HG02798 (cell line): ENCODE data around the gene UBE2E2.

Experiments
- ATAC-seq: cut with Tn5 transposase; IDR thresholded peaks from one replicate; pipeline ENCODE4 v1.9.1; 2021; ENCODE audit warnings: mild to moderate bottlenecking; ENCODE audit not compliant: unreplicated experiment, poor library complexity

Gene UBE2E2

DNA sequence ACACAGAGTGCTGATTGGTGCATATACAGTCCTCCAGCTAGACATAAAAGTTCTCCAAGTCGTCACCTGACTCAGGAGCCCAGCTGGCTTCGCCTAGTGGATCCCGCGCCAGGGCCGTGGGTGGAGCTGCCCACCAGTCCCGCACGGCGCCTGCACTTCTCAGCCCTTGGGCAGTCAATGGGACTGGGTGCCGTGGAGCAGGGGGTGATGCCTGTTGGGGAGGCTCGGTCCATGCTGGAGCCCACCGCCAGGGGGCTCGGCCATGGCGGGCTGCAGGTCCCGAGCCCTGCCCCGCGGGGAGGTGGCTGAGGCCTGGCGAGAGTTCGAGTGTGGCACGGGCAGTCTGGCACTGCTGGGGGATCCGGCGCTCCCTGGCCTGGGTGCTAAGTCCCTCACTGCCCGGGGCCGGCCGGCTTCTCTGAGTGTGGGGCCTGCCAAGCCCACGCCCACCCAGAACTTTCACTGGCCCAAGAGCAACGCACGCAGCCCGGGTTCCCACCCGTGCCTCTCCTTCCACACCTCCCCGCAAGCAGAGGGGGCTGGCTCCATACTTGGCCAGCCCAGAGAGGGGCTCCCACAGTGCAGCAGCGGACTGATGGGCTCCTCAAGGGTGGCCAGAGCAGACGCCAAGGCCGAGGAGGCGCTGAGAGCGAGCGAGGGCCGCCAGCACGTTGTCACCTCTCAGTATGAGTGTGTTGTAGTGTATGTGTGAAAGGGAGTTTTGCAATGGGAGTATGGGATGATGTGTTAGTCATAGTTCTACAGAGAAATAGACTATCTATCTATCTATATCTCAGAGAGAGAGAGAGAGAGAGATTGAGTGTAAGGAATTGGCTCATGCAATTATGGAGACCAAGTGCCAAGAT lies 69.0 kb downstream of the UBE2E2 start:
- ATAC-seq, result no peak

DNA sequence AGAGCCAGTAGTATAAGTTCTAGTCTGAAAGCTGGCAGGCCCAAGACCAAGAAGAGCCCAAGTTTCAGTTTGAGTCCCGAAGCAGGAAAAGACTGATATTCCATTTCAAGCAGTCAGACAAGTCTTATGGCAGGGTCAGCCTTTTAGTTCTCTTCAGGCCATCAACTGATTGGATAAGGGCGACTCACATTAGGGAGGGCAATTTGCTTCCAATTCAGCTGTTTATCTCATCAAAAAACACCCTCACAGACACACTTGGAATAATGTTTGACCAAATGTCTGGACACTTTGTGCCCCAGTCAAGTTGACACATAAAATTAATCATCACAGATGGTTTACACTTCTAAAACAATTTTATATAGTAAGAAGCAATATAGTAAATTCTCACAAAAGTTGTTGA lies 69.7 kb downstream of the UBE2E2 start:
- ATAC-seq, result no peak

DNA sequence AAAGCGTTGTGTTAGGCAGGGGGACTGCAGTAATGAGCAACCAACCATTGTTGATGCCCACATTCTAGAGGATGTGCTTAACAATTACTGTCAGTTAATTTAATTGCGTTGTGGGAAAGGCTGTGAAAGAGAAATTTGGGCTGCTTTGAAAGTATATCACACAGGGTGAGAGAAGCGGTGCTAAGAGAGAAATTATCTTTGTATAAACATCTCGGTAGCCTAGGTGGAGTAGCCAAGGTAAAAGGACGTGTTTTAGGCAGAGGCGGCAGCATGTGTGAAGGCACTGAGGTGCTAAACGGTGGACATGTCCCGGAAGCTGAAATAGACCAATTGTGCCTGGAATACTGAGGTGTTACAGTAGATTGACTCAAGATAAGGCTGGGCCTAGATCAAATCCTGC lies 71.9 kb downstream of the UBE2E2 start:
- ATAC-seq, result no peak

DNA sequence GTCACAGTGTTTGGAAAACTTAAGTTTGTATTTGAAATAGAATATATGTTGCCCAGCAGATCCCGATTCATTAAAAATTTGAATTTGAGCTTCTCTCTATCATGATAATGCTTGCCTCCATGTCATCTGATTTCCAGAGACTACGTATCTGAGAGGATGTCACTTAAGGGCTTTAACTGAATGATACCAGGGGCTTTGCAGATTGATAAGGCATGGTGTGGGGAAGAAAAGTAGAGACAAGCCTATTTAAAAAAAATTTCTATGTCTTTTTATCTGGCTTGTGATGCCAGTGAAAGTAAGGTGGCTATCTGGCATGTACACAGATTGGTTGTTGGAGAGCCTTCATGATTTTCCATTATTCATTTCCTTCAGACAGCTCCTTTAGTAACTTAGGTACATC lies 72.7 kb downstream of the UBE2E2 start:
- ATAC-seq, result no peak

DNA sequence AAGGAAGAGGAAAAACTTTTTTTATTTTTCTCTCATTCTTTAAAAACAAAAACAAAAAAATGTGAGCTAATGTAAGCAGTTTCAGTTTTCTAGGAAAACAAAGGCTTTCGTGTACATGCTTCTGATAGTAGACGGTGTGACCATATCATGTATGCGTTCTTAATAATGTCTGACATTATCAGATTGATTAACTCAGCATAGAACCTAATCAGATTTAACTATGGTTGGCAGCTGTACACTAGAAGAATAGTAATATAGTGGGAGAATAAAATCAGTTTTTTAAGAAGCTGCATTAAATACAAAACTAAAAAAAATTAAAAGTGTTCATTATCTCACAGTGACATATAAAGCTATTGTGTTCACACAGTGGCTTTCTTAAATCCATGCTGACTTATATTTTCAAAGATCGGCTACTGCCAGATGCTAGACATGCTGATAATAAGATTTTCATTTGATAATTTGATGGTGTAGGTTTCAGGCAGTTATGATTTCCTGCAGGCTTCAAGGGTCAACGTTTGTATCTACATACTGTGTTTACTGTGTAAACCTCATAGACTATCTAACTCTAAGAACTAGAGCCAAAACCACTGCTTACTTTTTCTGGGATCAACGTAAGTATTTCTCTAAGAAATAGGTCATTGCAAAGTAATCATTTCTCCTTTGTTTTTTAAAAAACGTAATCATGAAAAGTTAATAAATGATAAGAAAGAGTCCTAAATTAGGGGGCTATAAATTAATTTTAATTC lies 74.0 kb downstream of the UBE2E2 start:
- ATAC-seq, result no peak

DNA sequence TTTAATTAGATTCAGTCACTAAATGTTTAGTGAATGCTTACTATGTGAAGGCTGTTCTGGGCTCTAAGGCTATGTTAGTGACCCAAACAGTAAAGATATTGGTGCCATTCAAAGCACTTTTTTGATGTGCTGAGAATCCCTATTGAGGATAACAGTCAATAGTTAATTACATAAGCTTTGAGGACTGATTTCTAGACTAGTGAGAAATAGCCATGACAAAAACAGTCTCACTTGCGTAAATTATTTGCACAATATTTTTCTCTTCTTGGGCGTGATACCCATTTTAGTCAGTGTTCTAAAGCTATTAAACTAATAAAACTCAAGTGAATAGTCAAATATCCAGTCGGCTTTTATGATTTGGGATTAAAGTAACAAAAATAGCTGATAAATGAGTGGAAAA lies 74.6 kb downstream of the UBE2E2 start:
- ATAC-seq, result no peak

DNA sequence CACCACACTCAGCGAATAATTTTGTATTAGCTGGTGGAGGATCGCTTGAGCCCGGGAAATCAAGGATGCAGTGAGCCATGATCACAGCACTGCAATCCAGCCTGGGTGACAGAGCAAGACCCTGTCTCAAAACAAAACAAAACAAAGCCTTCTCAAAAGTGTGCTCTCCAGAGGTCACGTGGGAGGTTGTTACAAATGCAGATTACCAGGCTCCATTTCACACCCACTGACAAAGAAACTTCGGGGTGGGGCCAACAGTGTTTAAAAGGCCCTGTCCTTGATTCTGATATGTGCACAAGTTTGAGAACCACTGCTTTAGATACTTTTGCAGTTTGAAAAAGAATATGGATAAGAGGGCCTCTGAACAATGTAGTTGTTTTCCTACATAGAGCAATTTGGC lies 80.5 kb downstream of the UBE2E2 start:
- no peak for ATAC-seq

DNA sequence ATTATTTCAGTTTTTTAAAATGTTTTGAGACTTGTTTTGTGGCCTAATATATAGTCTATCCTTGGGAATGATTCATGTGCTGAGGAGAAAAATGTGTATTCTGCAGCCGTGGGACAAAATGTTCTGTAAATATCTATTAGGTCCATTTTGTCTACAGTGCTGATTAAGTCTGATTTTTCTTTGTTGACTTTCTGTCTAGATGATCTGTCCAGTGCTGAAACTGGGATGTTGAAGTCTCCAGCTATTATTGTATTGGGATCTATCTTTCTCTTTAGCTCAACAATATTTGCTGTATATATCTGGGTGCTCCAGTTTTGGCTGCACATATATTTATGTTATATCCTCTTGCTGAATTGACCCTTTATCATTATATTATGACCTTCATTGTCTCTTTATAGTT lies 85.2 kb downstream of the UBE2E2 start:
- no peak for ATAC-seq

DNA sequence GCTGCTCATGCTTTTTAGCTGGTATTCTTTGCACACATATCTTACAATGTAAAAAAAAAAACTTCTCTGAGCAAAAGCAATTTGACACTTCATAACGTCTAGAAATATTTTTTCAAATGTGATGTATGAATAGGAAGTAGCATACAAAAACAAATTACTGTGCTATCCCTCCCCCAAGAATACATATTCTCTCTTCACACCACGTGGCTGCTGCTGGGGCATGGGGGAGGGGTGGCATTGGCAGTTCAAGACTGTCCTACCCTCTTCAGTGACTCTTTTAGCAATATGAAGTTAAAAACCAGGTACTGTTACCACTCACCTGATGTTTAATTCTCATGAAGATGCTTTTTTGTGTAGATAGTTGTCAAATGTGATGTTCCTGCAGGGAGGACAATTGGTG lies 85.6 kb downstream of the UBE2E2 start:
- ATAC-seq, result no peak

DNA sequence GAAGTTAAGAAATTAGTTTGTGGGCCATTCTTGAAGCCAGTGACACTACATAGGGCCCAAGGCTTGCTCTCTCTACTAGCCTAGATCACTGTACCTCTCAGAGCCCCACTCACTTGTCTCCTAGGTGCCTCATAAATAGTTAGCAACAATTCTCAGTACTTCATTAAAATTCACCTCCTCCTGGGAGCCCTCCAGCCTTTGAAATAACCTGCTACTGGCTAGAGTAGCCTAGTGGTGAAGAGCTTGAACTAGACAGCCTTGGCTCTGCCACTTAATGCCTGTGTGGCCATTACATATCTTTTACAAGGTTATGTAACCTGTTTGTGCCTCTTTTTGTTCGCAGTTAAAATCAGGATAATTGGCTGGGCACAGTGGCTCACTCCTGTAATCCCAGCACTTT lies 89.3 kb downstream of the UBE2E2 start:
- no peak for ATAC-seq

DNA sequence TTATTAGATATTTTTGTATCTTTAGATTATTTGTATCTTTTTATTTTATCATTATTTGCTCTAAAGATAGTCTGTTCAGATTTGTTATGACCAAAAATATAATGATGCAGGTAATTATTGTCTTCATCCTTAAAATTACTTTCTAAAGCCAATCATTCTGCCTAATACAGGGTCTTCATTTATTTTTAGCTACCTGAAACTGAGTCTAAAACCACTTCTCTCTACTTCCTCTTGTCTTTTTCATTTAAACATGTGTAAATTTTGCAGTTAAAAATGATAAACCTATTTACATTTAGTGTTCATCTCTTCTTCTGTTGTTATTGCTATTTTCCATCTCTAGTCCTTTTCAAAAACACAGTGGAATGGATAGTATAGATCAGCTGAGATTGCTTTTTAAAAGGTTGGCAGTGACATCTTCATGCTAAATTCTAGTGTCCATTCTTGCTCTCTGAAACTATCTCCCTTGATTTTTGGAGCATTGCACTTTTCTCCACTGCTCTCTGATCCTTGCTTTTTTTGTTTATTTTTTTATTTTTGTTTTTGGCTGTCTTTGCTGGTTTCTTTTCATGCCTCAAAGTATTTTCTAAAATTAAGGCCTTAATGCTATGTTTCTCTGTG lies 91.8 kb downstream of the UBE2E2 start:
- peak; percentile 35 for ATAC-seq

DNA sequence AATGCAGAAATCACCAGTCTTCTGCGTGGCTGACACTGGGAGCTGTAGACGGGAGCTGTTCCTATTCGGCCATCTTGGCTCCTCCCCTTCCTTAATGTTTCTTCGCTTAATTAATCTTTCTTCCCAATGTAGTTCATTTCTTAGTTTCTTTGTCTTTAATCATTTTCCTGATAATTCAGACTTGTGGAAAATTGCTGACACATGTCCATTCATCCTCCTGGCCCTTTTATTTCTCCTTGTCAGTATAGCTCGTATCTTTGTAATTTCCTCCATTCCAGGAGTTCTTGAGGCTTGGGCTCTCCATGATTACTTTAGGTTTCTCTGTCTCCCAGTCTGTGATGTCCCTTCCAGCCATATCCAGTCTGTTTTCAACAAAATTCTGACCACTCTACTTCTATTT lies 98.7 kb downstream of the UBE2E2 start:
- ATAC-seq, result no peak

DNA sequence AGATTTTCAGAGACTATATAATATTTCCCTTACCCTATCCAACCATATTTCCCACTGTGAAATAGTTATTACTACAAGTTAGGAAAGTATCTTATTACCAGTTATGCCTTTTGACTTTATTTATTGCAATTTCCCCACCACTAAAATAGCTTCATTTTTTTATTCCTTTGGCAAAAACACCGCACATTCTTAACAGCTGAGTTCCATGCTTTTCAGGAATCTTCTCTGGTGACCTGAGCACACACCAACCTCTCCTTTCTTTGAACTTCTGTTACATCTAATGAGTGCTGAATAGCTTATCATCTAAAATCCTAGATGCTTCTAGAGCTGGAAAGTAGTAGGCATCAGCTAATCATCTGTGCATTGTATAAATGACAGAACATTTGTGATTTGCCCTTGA lies 99.1 kb downstream of the UBE2E2 start:
- no peak for ATAC-seq

DNA sequence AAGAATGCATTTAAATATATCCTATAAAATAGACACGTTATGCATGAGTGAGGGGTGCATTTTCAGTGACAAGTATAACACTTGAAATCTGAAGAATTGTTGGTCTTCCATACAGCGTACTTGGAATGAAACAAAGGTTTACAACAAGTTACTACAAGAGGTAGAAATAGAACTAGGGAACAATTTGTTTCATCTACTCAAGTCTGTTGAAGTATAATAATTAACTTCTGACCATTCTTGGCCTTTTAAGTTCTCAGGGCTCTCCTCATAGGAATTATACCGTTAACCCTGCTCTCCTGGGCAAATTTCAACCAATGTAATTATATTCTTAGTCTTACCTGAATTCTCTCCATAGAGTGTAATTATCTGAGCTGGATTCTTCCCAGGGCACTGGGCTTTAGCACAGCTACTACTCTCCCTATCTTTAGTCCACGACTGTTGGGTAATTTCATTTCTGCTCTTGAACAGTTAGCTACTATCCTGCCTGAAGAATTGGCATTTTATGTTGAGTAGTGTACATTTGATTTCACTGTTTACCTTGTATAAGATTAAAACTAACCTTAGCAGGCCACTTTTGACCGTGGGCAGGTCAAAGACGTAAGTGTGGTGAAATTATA lies 100.6 kb downstream of the UBE2E2 start:
- ATAC-seq, result no peak

DNA sequence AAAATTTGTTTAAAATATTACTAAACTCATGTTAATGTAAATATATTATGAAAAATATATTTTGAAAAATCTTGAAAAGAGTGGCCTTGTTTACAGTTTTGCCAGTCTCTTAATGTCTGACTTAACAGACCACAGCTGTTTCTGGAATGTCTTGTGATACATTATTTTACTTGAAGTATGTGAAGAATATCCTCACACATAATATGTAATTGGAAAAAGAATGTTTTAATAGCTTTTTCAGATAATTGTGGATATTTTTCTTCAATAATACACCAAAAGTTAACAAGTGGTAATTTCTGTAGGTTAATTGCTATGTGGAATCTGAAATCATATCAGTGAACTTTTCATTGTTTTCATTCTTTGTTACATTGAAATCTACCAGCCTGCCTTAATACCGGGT lies 101.3 kb downstream of the UBE2E2 start:
- no peak for ATAC-seq

DNA sequence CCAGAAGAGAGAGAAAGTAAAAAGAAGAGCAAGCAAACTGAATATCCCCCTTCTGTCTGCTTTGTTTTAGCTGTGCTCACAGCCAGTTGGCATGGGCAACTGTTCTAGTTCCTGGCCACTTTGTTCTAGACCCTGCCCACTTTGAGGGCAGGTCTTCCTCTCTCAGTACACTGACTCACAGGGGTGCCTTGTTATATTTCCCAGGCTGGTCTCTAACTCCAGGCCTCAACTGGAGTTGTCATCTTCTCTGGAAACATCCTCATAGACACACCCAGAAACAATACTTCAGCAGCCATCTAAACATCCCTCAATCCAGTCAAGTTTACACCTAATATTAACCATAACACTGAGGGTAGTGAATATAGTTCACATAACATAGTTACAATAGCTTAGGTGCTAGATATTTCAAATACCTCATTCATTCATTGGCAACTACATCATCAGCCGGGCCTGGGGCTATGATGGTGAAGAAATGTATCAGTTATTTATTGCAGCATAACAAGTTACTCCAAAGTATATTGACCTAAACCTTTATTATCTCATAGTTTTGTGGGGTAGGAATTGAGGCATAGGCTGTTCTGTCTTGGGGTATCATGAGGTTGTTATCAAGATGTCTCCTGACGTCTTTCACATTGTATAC lies 106.0 kb downstream of the UBE2E2 start:
- no peak for ATAC-seq

DNA sequence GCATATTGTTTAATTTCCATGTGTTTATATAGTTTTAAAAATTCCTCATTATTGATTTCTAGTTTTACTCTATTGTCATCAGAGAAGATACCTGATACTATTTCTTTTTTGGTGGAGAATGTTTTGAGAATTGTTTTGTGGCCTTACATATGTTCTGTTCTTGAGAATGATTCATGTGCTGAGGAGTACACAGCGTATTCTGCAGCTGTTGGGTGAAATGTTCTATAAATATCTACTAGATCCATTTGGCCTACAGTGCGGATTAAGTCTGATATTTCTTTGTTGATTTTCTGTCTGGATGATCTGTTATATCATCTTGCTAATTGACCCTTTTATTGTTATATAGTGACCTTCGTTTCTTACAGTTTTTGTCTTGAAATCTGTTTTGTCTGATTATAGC lies 109.7 kb downstream of the UBE2E2 start:
- ATAC-seq, result no peak

DNA sequence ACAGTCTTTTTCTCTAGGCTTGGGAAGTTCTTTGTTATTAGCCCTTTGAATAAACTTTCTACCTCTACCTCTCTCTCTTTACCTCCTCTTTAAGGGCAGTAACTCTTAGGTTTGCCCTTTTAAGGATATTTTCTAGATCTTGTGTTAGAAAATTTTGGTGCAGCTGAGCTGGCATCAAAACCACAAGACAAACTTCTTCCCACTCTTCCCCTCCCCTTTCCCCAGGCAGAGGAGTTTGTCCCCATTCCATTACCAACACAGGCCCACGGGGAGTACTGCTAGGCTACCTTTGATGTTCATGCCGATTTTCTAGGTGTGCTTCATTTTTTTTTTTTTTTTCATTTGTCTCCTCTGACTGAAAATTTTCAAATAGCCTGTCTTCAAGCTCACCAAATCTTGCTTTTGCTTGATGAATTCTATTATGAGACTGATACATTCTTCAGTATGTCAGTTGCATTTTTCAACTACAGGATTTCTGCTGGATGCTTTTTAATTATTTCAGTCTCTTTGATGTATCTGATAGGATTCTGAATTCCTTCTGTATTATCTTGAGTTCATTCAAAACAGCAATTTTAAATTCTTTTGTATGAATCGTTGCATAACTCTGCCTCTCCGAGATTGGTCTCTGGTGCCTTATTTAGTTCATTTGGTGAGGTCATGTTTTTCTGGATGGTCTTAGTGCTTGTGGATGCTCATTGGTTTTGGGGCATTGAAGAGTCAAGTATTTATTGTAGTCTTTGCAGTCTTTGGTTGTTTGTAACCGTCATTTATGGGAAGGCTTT lies 112.0 kb downstream of the UBE2E2 start:
- ATAC-seq, result no peak

DNA sequence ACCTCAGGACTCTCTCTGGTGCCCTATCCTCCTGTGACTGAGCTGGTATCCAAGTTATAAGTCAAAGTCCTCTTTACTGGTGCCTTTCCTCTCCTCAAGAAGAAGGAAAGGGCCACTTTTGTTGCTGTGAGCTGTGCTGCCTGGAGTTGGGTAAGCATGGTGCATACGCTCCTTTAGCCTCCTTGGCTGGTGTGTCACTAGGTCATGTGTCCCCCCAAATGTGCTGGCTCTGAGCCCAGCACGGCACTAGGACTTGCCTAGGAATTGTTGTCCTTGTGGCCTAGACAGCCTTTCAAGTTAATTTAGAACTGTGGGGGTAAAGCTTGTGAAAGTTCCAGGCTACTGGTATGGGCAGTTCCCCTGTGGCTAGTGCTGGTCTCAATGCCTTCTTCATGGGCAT lies 113.8 kb downstream of the UBE2E2 start:
- ATAC-seq, result no peak
